Nephron (organoid): ENCODE data around the gene RAPGEF6.

ENCODE experiments used
- H3K27ac Mint-ChIP-seq, 3 experiments: 2 replicates each; pipeline ENCODE4 v1.8.0; 2020; ENCODE audit warnings: mixed read lengths in 3 of 3, mild to moderate bottlenecking in 2 of 3, moderate library complexity in 1 of 3
- H3K27me3 Mint-ChIP-seq: 2 replicates; pipeline ENCODE4 v1.8.0; 2021; ENCODE audit warnings: low read depth, mild to moderate bottlenecking, moderate library complexity, mixed read lengths
- H3K36me3 Mint-ChIP-seq: 2 replicates; pipeline ENCODE4 v1.8.0; 2020; ENCODE audit warnings: low read depth, mixed read lengths
- H3K4me1 Mint-ChIP-seq: 2 replicates; pipeline ENCODE4 v1.8.0; 2020; ENCODE audit warnings: mixed read lengths
- H3K4me3 Mint-ChIP-seq, 3 experiments: 2 replicates each; pipeline ENCODE4 v1.8.0; 2020; ENCODE audit warnings: mild to moderate bottlenecking in 3 of 3, mixed read lengths in 3 of 3, moderate library complexity in 2 of 3
- H3K9me3 Mint-ChIP-seq: 2 replicates; pipeline ENCODE4 v1.8.0; 2020; ENCODE audit warnings: mixed read lengths
- CTCF ChIP-seq, 3 experiments: fragments of 200-600 bp; sonication (generic); IDR thresholded peaks; one replicate each; pipeline ENCODE4 v1.5.0; 2021; ENCODE audit warnings: antibody characterized with exemption in 3 of 3; ENCODE audit not compliant: unreplicated experiment in 3 of 3

RAPGEF6 gene

GRCh38 chr5:131613423-131613822 lies 21.6 kb downstream of the RAPGEF6 start:
- Mint-ChIP-seq H3K9me3 (no peaks in the 10 kb centered on the region), H3K36me3 (peaks cover 12% of the 10 kb centered on the region), H3K27me3 (no peaks in the 10 kb centered on the region), H3K27ac (peak overlapping the region in 1 of 3 experiments; percentile 75), H3K4me1 (peaks cover 17% of the 10 kb centered on the region), H3K4me3 (no peak overlapping the region)
- TF ChIP-seq CTCF (IDR thresholded peaks at IDR 0.05; ENCODE audit: unreplicated experiment in 3 of 3) = no peak

GRCh38 chr5:131611064-131611381 lies 24.0 kb downstream of the RAPGEF6 start:
- Mint-ChIP-seq H3K27me3 (no peaks in the 10 kb centered on the region), H3K9me3 (no peaks in the 10 kb centered on the region), H3K27ac (peak overlapping the region in 1 of 3 experiments; percentile 88), H3K36me3 (peaks cover 8% of the 10 kb centered on the region), H3K4me3 (no peak overlapping the region), H3K4me1 (peaks cover 29% of the 10 kb centered on the region)
- TF ChIP-seq CTCF (IDR thresholded peaks at IDR 0.05; ENCODE audit: unreplicated experiment in 3 of 3) = no peak

- Mint-ChIP-seq H3K4me1 (peaks cover 29% of the 10 kb centered on the region), H3K36me3 (peaks cover 8% of the 10 kb centered on the region), H3K27ac (peak overlapping the region in 1 of 3 experiments; percentile 88), H3K27me3 (no peaks in the 10 kb centered on the region), H3K9me3 (no peaks in the 10 kb centered on the region), H3K4me3 (no peak overlapping the region)
- no peak for TF ChIP-seq CTCF (IDR thresholded peaks at IDR 0.05; ENCODE audit: unreplicated experiment in 3 of 3)
These were observed 24.6 kb downstream of the RAPGEF6 start for GRCh38 chr5:131610198-131611063.

GRCh38 chr5:131609774-131610173 lies 25.3 kb downstream of the RAPGEF6 start:
- peak overlapping the region in 1 of 3 experiments; percentile 88 for H3K27ac Mint-ChIP-seq
- no peak overlapping the region for H3K4me3 Mint-ChIP-seq
- H3K9me3 Mint-ChIP-seq = no peaks in the 10 kb centered on the region
- peaks cover 8% of the 10 kb centered on the region for H3K36me3 Mint-ChIP-seq
- no peak for TF ChIP-seq CTCF (IDR thresholded peaks at IDR 0.05; ENCODE audit: unreplicated experiment in 3 of 3)
- peaks cover 29% of the 10 kb centered on the region for H3K4me1 Mint-ChIP-seq
- H3K27me3 Mint-ChIP-seq = no peaks in the 10 kb centered on the region

- no peak overlapping the region for H3K4me3 Mint-ChIP-seq
- H3K27ac Mint-ChIP-seq = no peak overlapping the region
- H3K36me3 Mint-ChIP-seq = peaks cover 5% of the 10 kb centered on the region
- H3K4me1 Mint-ChIP-seq = peaks cover 26% of the 10 kb centered on the region
- H3K9me3 Mint-ChIP-seq = no peaks in the 10 kb centered on the region
- H3K27me3 Mint-ChIP-seq = no peaks in the 10 kb centered on the region
- TF ChIP-seq CTCF (IDR thresholded peaks at IDR 0.05; ENCODE audit: unreplicated experiment in 3 of 3) = no peak
These were observed 26.4 kb downstream of the RAPGEF6 start for GRCh38 chr5:131608597-131608996.
